Measurements from ENCODE around the gene OR9Q1.

GRCh38 chr11:58006940-58007339 is 16.7 kb upstream of the OR9Q1 start:
- TF ChIP-seq CTCF (optimal IDR thresholded peaks at IDR 0.05 in 1 of 3, IDR thresholded peaks at IDR 0.05 in 1 of 3, conservative IDR thresholded peaks at IDR 0.05 in 1 of 3; ENCODE audit: extremely low read depth in 1 of 3, insufficient read depth in 2 of 3, low read length in 3 of 3) (no peak), EZH2 (IDR thresholded peaks at IDR 0.05; ENCODE audit: low read length) (no peak)

All from keratinocyte (primary cell).